H1 (cell line): ENCODE data around the gene PLVAP.

Experiments
- SUZ12 ChIP-seq: fragments of 200-600 bp; sonication (generic); IDR thresholded peaks from 2 replicates; pipeline ENCODE4 v1.6.1; 2012; ENCODE audit warnings: mild to moderate bottlenecking, inconsistent platforms, low read length, moderate library complexity, mixed read lengths
- ZNF274 ChIP-seq: IDR thresholded peaks from 2 replicates; pipeline ENCODE4 v1.7.0; 2012; ENCODE audit warnings: low read length, borderline replicate concordance; ENCODE audit errors: extremely low read depth
- TF ChIP-seq, protein P1 (sequence below), 3 experiments: IDR thresholded peaks; 1 replicate in 2 of 3; 2 replicates in 1 of 3; pipeline versions ENCODE4 v1.5.1 to v1.6.1; 2011; ENCODE audit warnings: low read length in 3 of 3, mild to moderate bottlenecking in 3 of 3, inconsistent platforms in 2 of 3, low read depth in 1 of 3, moderate library complexity in 1 of 3; ENCODE audit not compliant: insufficient read depth in 1 of 3; ENCODE audit errors: control extremely low read depth in 1 of 3
- TF ChIP-seq, protein P2 (sequence below): IDR thresholded peaks from 2 replicates; pipeline ENCODE4 v1.6.1; 2012; ENCODE audit warnings: inconsistent platforms

DNA sequence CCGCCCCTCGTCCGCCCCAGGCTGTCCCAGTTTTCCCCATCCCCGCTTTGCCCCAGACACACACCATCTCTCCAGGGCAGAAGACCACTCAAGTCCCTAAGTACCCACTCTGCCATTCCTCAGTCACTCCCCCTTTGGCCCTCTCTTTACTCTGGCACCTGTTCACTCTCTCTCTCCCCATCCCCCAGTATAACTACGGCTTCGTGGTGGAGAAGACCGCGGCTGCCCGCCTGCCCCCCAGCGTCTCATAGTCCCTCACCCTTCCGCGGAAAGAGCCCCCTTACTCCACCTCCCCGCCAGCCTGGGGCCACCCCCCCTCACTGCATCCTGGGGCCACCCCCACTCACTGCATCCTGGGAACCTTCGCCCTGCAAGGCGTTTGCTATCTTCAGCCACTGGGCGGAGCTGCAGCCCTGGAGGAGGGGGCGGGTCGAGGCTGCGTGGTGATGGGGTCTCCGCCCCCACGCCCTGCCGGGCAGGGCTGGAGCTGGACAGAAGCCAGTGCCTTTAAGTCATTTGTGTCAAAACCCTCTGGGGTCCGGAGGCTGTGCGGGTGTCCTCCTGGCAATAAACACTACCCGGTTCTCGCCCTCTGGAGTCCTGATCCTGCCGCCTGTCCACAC lies 47.7 kb upstream of the PLVAP start:
- TF ChIP-seq SUZ12 (no peak), ZNF274 (no peak)
- TF ChIP-seq, protein P1, sequence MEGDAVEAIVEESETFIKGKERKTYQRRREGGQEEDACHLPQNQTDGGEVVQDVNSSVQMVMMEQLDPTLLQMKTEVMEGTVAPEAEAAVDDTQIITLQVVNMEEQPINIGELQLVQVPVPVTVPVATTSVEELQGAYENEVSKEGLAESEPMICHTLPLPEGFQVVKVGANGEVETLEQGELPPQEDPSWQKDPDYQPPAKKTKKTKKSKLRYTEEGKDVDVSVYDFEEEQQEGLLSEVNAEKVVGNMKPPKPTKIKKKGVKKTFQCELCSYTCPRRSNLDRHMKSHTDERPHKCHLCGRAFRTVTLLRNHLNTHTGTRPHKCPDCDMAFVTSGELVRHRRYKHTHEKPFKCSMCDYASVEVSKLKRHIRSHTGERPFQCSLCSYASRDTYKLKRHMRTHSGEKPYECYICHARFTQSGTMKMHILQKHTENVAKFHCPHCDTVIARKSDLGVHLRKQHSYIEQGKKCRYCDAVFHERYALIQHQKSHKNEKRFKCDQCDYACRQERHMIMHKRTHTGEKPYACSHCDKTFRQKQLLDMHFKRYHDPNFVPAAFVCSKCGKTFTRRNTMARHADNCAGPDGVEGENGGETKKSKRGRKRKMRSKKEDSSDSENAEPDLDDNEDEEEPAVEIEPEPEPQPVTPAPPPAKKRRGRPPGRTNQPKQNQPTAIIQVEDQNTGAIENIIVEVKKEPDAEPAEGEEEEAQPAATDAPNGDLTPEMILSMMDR (IDR thresholded peaks at IDR 0.05; ENCODE audit: control extremely low read depth in 1 of 3, insufficient read depth in 1 of 3, low read depth in 1 of 3, low read length in 3 of 3), result peak; percentile 81 to 90 (median 81)
- TF ChIP-seq, protein P2, sequence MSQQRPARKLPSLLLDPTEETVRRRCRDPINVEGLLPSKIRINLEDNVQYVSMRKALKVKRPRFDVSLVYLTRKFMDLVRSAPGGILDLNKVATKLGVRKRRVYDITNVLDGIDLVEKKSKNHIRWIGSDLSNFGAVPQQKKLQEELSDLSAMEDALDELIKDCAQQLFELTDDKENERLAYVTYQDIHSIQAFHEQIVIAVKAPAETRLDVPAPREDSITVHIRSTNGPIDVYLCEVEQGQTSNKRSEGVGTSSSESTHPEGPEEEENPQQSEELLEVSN, result no peak
